ENCODE data around the gene SYT9. TPM values are rescaled to one million over a fixed set of nuclear protein-coding genes. Genes with fewer than 3 reads are reported as not detected.

The SYT9 gene
- total and polyA plus RNA-seq, 2 donors (not counting 3 experiments of a cell fraction or from before 2014, with no cell fraction given), result 0.23 TPM; not detected in 1

GRCh38 chr11:7252683-7253213 lies 1.0 kb downstream of the SYT9 start:
- Histone ChIP-seq H3K4me3 (replicated peaks in 1 of 3; ENCODE audit: insufficient read depth in 1 of 3, low read depth in 1 of 3, low read length in 3 of 3) (peak overlapping the region in 1 of 3 experiments; percentile 50), H2AFZ (ENCODE audit: low read depth, low read length) (no peak overlapping the region), H3K79me2 (ENCODE audit: control insufficient read depth, insufficient read depth, low read length) (no peaks in the 10 kb centered on the region), H3K27me3 (ENCODE audit: control insufficient read depth in 2 of 2, insufficient read depth in 2 of 2, low read length in 2 of 2) (peaks cover 21 to 47% of the 10 kb centered on the region in 2 experiments), H3K36me3 (ENCODE audit: control insufficient read depth in 2 of 2, extremely low read depth in 1 of 2, insufficient read depth in 2 of 2, low read length in 2 of 2) (no peaks in the 10 kb centered on the region), H3K9ac (replicated peaks; ENCODE audit: extremely low read depth, insufficient read depth, low read length) (no peak overlapping the region), H3K4me1 (ENCODE audit: control insufficient read depth, extremely low read depth, insufficient read depth, low read length) (peaks cover 6% of the 10 kb centered on the region), H3K9me1 (replicated peaks; ENCODE audit: control insufficient read depth, extremely low read depth, insufficient read depth, low read length) (no peaks in the 10 kb centered on the region), H3K27ac (ENCODE audit: insufficient read depth, low read depth, low read length) (no peak overlapping the region), H3K4me2 (ENCODE audit: insufficient read depth, low read length) (peak overlapping the region; percentile 47), H4K20me1 (replicated peaks; ENCODE audit: control insufficient read depth, extremely low read depth, insufficient read depth, low read length) (no peaks in the 10 kb centered on the region), H3K9me3 (replicated peaks; ENCODE audit: control insufficient read depth, insufficient read depth, low read length) (no peaks in the 10 kb centered on the region)
- dilution Hi-C loops (cut with MboI; ENCODE audit: extremely low pct_ligation_motif_present, low sequenced_read_pairs) (no loop called here), intact Hi-C loops (cut with micrococcal nuclease) (no loop called here)
- TF ChIP-seq FOS (IDR thresholded peaks at IDR 0.05; ENCODE audit: borderline replicate concordance, insufficient read depth, low read length) (no peak), EZH2 (IDR thresholded peaks at IDR 0.05; ENCODE audit: borderline replicate concordance, low read depth, low read length, severe bottlenecking) (peak; percentile 53)
- BruUV-seq (replicated peaks), result no TSS peak
- no peak for FAIRE-seq
- ChIA-PET CTCF (interaction anchor here (1.2 kb wide), 1 partner anchor 24 kb away, joined by 4 read pairs; no protein-coding TSS in a partner anchor), POLR2A (no interaction called here)
- DNase-seq (ENCODE audit: low read depth, low spot score), result no peak

- dilution Hi-C loops (cut with MboI; ENCODE audit: extremely low pct_ligation_motif_present, low sequenced_read_pairs), result no loop called here
- DNase-seq (ENCODE audit: low read depth, low spot score), result no peak
- H3K9me1 ChIP-seq (replicated peaks; ENCODE audit: control insufficient read depth, extremely low read depth, insufficient read depth, low read length), result no peaks in the 10 kb centered on the region
- H3K79me2 ChIP-seq (ENCODE audit: control insufficient read depth, insufficient read depth, low read length), result no peaks in the 10 kb centered on the region
- ChIA-PET CTCF (interaction anchor here (1.0 kb wide), 1 partner anchor 24 kb away, joined by 3 read pairs; no protein-coding TSS in a partner anchor), POLR2A (no interaction called here)
- no peaks in the 10 kb centered on the region for H3K36me3 ChIP-seq (ENCODE audit: control insufficient read depth in 2 of 2, extremely low read depth in 1 of 2, insufficient read depth in 2 of 2, low read length in 2 of 2)
- H3K9ac ChIP-seq (replicated peaks; ENCODE audit: extremely low read depth, insufficient read depth, low read length), result no peak overlapping the region
- no TSS peak for BruUV-seq (replicated peaks)
- H2AFZ ChIP-seq (ENCODE audit: low read depth, low read length), result no peak overlapping the region
- no peak overlapping the region for H3K4me3 ChIP-seq (replicated peaks in 1 of 3; ENCODE audit: insufficient read depth in 1 of 3, low read depth in 1 of 3, low read length in 3 of 3)
- intact Hi-C loops (cut with micrococcal nuclease), result no loop called here
- FAIRE-seq, result no peak
- H3K4me2 ChIP-seq (ENCODE audit: insufficient read depth, low read length), result no peak overlapping the region
- peaks cover 6% of the 10 kb centered on the region for H3K4me1 ChIP-seq (ENCODE audit: control insufficient read depth, extremely low read depth, insufficient read depth, low read length)
- H3K9me3 ChIP-seq (replicated peaks; ENCODE audit: control insufficient read depth, insufficient read depth, low read length), result no peaks in the 10 kb centered on the region
- no peak for TF ChIP-seq GATA2 (IDR thresholded peaks at IDR 0.05; ENCODE audit: insufficient read depth, insufficient read length, low read depth, low read length)
- TF ChIP-seq EZH2 (IDR thresholded peaks at IDR 0.05; ENCODE audit: borderline replicate concordance, low read depth, low read length, severe bottlenecking), result no peak
- TF ChIP-seq POLR2AphosphoS5 (IDR thresholded peaks at IDR 0.05; ENCODE audit: insufficient read depth, low read depth, low read length), result no peak
- no peak for TF ChIP-seq MAX (IDR thresholded peaks at IDR 0.05; ENCODE audit: insufficient read depth, insufficient read length)
- no peak for TF ChIP-seq FOS (IDR thresholded peaks at IDR 0.05; ENCODE audit: borderline replicate concordance, insufficient read depth, low read length)
- no peak for TF ChIP-seq JUN (IDR thresholded peaks at IDR 0.05; ENCODE audit: borderline replicate concordance, insufficient read depth, insufficient read length, low read depth)
- TF ChIP-seq MYC (IDR thresholded peaks at IDR 0.05; ENCODE audit: low read depth, low read length), result no peak
- TF ChIP-seq POLR2A (IDR thresholded peaks at IDR 0.05; ENCODE audit: low read depth, low read length), result no peak
- no peak for TF ChIP-seq CTCF (IDR thresholded peaks at IDR 0.05; ENCODE audit: extremely low read depth in 1 of 2, insufficient read depth in 1 of 2, low read depth in 1 of 2, low read length in 2 of 2)
- no peak overlapping the region for H3K27ac ChIP-seq (ENCODE audit: insufficient read depth, low read depth, low read length)
- H3K27me3 ChIP-seq (ENCODE audit: control insufficient read depth in 2 of 2, insufficient read depth in 2 of 2, low read length in 2 of 2), result peaks cover 21 to 49% of the 10 kb centered on the region in 2 experiments
- H4K20me1 ChIP-seq (replicated peaks; ENCODE audit: control insufficient read depth, extremely low read depth, insufficient read depth, low read length), result no peaks in the 10 kb centered on the region
Measured at GRCh38 chr11:7253800-7254199, 2.1 kb downstream of the SYT9 start.

Measured in endothelial cell of umbilical vein (primary cell).